GM21526 (cell line): ENCODE results near the gene YPEL1.
"Not testable (repeated sequence)": the region's sequence is repeated elsewhere in the genome, so short reads cannot be mapped to it uniquely, and the experiment has no call there.

Experiments
- ATAC-seq: cut with Tn5 transposase; IDR thresholded peaks from one replicate; pipeline ENCODE4 v1.9.1; 2021; ENCODE audit warnings: moderate library complexity; ENCODE audit not compliant: unreplicated experiment, low FRiP score

Gene YPEL1

GRCh38 chr22:21725956-21726649 is 9.5 kb downstream of the YPEL1 start:
- ATAC-seq = no peak

GRCh38 chr22:21724496-21724895 is 11.1 kb downstream of the YPEL1 start:
- not testable (repeated sequence) for ATAC-seq

GRCh38 chr22:21721195-21721852 is 14.3 kb downstream of the YPEL1 start:
- not testable (repeated sequence) for ATAC-seq

GRCh38 chr22:21720191-21720859 is 15.3 kb downstream of the YPEL1 start:
- ATAC-seq = not testable (repeated sequence)

- no peak for ATAC-seq
These were observed 16.6 kb downstream of the YPEL1 start for GRCh38 chr22:21719024-21719423.

GRCh38 chr22:21718499-21718898 is 17.1 kb downstream of the YPEL1 start:
- no peak for ATAC-seq

- ATAC-seq = not testable (repeated sequence)
These were observed 19.0 kb downstream of the YPEL1 start for GRCh38 chr22:21716395-21717122.

- no peak for ATAC-seq
These were observed 20.8 kb downstream of the YPEL1 start for GRCh38 chr22:21714786-21715185.

- ATAC-seq = no peak
These were observed 21.4 kb downstream of the YPEL1 start for GRCh38 chr22:21714059-21714770.

GRCh38 chr22:21713428-21714058 is 22.1 kb downstream of the YPEL1 start:
- ATAC-seq = no peak

GRCh38 chr22:21712751-21713427 is 22.7 kb downstream of the YPEL1 start:
- ATAC-seq = no peak

GRCh38 chr22:21711851-21712250 is 23.7 kb downstream of the YPEL1 start:
- no peak for ATAC-seq

GRCh38 chr22:21710156-21710555 is 25.4 kb downstream of the YPEL1 start:
- ATAC-seq = no peak

GRCh38 chr22:21709688-21710087 is 25.9 kb downstream of the YPEL1 start:
- no peak for ATAC-seq

GRCh38 chr22:21708960-21709359 is 26.6 kb downstream of the YPEL1 start:
- no peak for ATAC-seq

- no peak for ATAC-seq
These were observed 27.9 kb downstream of the YPEL1 start for GRCh38 chr22:21707677-21708076.

- no peak for ATAC-seq
These were observed 31.8 kb downstream of the YPEL1 start for GRCh38 chr22:21703684-21704316.

GRCh38 chr22:21702700-21703683 is 32.6 kb downstream of the YPEL1 start:
- ATAC-seq = no peak
